CD4-positive, alpha-beta T cell treated with Interleukin-21 for 1 hour (primary cell): ENCODE measurements around the gene CUBN.

Experiments
- DNase-seq: peaks from one replicate; pipeline ENCODE4 v3.0.0-alpha.2; 2020

Gene CUBN

DNA sequence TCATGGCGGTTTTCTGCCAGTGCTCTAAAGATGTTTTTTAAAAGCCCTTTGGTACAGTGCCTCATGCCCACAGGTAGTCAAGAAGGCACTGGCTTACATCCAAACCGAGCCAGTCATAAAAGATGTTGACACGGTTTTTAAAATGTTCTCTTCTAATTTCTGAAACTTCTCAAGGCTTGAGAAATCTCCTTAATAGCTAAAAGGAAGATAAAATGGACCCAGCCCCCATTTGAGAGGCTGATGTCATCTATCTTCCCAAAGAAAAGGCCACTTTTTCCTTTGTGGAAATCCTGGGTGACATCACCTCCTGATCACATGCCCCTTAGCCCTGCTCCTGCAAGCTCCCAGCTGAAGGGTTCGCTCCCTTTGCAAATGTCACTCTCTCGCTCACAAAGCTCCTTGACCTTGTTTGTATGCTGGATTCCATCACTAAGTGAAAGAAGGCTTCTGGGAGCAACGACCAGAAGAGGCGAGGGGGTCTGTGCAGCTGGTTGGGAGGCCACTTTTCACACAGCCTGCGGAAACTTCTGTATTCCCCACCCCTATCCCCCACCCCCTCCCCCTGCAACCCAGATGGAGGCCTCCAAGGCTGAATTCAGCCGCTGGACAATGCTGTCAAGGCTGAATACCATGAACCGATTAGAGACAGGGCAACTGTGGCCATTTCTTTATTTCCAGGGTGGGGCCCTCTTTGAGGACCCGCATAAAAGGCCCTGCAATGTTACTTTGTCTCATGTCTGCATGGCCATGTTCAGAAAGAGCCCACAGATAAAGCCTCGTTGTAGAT is 122.8 kb downstream of the CUBN start:
- DNase-seq = no peak

DNA sequence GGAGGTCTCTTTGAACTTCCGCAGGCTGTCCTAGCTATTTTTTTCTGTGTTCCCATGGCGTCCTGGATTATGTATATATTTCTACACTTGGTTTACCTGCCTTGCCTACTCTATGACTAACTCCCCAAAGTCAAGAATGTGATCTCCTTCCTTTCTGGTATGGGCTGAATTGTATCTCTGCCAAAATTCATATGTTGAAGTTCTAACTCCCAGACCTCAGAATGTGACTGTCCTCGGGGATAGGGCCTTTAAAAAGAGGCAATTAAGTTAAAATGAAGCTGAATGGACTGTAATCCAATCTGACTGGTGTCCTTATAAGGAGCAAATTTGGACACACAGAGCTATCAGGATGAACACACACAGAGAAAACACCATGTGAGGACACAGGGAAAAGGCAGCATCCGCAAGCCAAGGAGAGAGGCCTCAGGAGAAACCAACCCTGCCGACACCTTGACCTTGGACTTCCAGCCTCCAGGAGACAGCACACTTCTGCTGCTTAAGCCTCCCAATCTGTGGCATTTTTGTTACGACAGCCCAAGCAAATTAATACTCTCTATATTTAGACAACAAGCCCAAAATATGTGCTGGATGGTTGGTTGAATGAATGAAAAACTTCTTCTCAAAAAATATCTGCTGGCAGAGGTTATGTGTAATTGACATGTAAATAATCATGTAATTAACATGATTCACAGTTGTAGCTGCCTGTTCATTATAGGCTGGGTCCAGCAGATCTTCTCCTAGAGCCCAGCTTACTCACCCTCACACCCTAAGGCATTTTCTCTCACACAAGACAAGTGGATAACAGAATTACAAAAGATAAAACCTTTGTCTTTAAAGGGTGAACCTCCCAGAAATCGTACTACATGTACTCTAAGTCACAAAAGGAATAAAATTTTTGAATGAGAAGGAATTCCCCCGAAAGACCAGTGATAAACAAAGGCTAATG is 123.7 kb downstream of the CUBN start:
- DNase-seq = no peak

DNA sequence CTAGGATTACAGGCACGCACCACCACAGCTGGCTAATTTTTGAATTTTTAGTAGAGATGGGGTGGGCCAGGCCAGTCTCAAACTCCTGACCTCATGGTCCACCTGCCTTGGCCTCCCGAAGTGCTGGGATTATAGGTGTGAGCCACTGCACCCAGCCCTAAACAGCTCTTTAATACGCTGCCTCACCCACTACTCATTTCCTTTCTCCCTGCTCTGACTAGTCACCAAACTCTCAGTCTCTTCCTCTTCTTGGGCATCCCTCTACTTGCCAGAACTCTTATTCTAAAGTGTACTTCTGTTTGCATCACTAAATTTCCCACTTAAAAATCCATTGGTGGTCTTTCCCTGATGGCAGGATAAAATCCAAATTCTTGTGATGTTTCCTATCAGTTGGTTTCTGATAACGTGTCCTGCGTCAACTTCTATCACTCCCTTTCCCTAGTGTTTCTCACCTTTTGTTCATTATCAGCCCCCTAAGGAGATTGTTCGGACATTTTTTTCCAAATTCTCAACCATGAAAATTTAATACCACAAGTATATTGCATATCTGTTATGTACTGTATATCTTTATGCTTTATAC is 124.7 kb downstream of the CUBN start:
- DNase-seq = no peak

DNA sequence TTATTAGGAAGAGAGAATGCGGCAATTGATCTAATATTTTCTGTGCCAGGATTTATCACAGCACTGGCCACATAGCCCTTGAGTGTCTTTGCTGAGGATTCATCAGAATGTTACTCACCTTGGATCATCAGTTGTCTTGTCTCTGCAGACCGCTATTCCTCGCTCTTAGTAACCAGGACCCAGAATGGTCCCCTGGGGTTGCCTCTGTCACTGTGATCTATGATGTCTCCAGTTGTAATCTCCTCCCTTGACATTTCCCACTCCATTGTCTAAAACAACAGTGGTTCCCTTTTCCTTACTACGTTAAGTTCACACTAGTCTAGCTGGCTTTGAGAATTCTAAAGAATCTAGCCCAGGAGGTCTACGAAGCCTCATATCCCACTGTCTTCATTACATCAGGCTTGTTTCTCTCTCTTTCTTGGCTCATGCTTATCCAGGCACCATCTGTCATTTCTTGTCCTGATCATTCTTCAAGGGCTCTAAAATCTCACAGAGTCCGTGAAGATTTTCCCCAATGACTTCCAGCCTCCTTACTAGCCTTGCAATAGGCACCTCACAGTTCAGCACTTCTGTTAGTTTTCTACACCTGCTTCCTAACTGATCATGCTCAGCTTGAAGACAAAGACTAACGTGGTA is 125.8 kb downstream of the CUBN start:
- no peak for DNase-seq

DNA sequence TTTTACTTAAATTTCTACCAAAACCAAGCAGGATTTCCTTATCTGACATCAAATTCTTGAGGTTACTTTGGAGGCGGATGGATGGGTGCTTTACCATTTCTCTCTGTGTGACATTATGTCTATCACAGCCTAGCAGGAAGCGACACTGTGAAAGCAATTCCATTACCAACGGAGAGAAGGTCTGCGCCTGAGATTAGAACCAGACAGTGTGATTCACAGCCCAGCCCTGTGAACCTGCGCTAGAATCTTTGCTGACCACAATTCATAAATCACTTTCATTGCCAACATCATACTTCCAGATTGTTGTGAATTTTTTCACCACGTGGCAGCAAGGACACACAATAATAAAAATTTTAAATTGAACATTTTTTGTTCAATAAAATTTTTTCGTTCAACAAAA is 126.5 kb downstream of the CUBN start:
- DNase-seq = peak; percentile 82

DNA sequence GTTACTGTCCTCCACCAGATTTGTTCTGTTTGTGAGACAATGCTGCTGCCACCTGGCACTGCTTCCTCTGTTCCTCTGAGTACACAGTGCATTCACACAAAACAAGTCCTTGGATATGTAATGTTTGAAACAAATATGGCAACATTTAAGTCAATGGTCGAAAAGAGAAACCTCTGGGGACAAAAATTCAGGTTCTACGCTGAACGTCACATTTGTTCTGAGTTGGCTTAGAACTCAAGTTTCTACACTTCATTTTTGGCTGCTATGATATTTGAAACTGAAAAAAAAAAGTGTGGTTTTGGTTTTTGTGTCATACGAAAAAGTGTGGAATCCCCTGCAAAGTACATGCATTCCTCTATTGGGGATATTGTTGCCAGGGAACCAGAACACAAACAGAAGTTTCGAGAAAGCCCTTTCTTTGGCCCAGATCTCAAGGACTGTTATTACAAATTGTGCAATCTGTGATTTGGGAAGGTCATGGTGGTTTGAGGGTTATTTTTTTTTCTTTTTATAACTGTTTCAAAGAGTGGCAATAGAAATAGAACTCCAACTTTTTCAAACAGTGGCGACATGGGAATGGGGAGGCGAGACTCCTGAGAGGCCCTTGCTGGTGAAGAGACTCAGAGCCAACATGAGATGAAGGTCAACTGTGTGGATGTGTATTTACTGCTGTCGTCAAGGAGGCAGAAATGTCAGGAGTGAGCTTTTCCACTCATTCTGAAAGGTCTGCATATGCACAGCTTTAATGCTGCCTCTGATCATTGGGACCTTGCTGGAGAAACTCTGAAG is 127.5 kb downstream of the CUBN start:
- peak; percentile 80 for DNase-seq

DNA sequence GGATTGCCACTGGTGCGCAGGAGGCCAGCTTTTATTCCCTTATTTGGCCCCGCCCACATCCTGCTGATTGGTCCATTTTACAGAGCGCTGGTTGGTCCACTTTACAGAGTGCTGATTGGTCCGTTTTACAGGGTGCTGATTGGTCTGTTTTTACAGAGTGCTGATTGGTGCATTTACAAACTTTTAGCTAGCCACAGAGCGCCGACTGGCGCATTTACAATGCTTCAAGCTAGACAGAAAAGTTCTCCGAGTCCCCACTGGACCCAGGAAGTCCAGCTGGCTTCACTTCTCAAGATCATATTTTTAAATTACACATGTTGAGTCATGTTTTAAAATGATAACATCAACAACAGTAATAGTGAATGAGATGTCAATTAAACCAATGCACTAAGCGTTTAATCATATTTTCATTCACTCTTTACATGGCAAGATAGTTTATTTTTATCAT is 128.3 kb downstream of the CUBN start:
- DNase-seq = no peak

DNA sequence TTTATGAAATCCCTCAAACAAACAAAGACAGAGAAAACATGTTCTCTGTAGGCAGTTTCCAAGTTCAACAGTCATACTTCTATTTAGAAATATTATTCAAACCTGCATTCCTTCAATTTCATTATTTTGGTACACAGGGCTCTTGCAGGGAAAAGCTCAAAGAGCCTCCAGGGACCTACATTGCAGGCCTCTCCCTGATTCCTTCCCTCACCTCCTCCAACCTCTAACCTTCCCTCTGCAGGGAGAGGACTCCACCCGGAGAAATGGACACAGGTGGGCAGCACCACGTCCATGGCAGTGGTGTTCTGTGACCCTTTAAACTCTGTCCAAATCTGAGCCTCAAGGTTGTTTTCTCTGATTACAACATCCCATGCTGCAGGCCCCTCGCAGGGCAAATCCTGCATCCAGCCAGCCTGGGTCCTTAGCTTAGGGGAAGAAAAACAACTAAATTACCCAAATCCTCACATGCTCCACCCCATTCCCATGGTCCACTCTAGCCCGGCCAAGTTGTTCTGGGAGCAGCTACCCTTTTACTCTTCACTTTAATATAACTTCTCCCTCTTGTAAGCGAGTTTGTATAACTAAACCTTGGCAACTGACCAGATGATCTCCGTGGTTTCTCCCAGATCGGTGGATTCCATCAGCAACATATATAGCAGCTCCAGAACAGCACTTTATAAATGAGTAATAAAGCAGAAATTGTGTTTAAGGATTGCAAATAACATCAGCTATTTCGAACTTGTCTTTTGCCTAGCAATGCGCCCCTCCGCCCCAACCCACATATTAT is 129.8 kb downstream of the CUBN start:
- DNase-seq = no peak

DNA sequence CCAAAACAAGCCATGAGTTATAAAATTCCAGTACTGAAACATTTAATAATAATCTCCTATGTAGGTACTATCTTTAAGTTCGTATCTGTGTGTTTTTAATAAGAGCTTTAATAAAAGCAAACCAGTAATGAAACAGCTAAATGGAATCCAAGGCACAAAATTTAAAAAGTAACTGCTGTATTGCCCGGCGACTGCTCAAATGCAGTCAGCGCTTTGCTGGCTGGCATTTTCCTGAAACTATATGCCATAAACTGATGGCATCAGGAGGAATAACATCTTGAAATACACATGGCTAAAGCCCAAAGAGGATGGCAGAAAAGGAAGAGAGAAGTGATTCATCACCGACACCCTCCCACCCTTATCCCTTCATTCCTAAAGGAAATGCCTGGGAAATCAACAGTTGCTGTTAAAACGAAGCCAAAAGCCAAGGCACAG is 133.1 kb downstream of the CUBN start:
- DNase-seq = no peak

DNA sequence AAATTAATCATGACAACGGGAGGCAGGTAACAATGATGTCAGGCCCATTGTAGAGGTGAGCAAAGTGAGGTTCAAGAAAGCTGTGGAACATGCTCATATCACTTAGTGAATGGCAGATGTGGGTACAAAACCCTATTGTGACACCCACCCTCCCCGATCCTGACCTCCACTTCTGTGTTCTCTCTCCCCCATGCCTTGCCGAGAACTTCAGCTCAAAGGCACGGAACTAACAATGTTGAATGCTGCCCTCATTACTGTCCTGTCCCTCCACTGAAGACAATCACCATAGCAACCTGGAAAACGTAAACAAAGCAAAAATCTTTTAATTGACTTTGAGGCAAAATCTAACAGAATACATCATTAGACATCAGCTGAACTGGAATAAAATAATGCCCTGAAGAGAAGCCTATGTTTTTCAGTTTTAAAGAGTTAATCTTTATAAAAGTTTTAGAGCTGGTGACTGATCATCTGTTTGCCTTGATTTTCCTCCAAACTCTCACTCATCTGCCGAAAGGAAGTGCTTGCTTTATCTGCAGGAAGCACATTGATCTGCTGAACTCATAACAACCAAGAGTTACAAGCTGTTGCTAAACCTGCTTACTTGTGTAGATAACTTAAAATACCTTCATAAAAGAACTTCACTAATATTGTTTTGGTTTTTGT is 133.6 kb downstream of the CUBN start:
- DNase-seq = peak; percentile 45

DNA sequence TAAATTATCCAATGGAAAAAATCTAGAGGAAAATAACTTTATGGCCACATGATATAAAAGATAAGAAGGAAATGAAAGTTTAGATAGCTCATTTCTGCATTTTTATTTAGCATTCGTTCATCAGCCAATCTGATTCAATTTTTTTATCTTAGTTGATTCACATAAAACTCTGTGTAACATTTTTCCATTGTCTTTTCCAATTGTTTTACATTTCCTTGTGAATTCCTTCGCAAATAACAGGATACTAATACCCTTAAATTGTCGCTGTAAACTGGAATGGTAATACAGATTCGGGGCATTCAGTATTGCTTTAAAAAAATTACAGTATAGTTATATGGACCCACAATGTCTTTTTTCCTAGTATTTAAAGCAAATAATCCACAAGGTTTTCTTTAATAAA is 136.4 kb downstream of the CUBN start:
- DNase-seq = no peak

DNA sequence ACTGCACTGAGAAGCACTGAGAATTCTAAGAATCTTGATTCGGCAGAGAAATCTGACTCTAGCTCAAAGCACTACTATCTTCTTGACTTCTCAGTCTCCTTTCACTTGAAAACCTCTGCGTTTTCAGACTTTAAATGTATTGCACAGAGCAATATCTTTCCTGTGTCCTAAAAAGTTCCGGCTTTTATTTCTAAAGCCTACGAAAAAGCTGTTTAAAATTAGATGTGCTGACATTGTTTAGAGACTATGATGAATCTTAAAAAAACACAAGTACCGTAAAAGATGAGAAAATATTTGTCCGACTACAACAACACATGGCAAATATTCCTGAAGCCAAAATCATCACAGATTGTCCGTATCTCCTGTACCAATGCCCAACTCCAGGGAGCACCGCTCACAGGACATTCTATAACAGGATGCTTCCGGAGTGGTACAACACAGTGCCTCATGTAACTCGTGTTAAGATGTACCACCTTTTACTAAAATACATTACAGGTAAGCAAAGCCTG is 136.9 kb downstream of the CUBN start:
- no peak for DNase-seq

DNA sequence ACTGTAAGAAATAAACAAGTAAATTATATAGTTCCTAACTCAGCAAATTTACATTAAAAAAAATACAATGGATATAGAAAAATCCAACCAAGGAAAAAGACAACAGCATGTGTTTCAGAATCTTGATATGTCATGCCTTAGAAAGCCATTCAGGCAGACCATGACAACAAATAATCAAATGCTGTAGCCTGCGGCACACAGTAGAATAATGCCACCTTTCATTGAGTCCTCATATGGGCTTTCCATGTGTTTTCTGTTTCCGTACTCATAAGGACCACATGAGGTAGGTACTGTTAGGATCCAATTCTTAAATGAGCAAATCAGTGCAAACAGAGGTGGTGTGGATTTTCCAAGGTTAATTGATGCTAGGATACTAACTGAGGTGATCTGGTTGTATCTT is 138.6 kb downstream of the CUBN start:
- DNase-seq = no peak

DNA sequence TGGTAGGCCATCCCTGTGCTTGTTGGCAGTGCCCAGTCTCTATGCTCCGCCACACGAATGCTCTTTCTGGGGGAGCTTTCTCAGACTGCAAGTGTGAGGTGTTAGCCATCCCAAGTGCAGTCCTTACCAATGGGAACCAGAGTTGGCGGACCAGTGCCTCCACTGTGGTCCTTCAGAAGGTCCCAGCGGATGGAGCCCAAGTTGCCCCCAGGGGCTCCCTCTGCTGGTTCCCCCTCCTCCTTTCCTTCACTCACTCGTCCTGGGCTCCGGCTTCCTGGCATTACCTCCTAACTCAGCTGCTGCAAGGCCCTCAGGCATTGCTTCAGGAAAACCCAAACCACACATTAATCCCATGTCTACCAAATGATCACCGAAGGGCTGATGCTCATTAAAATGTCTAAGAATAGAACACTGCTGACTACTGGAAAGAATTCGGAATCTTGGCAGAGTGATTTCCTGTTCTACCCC is 139.8 kb downstream of the CUBN start:
- DNase-seq = no peak

DNA sequence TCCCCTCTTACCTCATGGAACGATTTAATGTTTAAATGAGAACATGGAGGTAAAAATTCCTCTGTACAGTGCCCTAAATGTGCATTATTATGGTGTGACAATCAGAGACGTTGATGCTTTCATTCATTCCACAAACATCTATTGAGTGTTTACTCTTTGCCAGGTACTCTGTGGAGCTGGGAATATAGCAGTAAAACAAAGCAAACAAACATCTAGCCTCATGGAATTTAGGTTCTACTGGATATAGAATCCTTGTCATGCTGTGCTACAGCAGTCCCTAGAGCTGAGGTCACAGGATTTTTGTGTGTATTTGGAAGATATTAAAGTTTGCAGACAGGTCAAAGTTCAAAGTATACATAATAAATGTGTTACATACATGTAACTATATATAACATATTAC is 140.7 kb downstream of the CUBN start:
- DNase-seq = no peak

DNA sequence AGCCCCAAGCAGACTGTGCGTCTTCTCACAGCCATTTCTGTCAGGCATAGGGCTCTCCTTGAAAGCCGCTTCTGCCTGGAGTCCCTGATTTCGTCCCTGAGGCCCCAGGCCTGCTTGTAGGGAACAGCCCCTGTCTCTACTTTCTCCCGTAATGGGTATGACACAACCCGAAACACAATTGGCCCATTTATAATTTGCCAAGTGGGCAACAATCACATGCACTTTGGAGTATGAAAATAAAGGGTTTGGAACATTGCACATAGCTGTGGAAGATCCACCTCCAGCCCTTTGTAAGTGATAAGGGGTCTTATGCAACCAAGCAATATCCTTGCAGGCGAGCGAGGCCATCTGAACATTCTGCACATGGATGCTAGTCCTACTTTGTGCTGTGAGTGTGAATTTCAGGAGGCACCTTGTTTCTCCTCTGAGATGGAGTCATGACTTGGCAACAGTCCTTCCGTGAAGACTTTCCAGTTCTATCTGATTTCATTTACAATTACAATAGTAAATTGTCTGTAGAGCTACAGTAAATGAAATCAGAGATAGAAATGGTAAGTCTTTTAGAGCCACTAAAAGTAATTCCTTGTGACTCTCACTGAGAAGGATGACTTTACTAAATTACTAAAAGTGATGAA is 141.5 kb downstream of the CUBN start:
- no peak for DNase-seq

DNA sequence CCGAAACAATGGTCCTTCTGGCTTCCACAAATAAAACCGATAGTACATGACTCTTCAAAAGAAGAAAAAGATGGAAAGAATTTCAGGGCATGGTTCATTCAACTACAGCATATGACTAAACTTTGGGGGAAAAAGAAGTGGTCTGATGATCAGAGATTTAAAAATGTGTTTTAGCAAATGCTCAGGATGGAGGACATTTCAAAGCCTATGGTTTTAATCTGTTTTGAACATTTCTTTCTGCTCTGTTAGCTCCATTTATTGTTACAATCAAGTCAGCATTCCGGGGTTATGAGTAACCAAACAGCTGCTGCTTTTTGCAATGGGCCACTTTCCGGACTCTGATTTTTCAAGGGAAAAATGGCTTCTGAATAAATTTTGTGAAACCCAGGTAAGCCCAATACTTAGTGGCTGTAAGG is 142.4 kb downstream of the CUBN start:
- no peak for DNase-seq

DNA sequence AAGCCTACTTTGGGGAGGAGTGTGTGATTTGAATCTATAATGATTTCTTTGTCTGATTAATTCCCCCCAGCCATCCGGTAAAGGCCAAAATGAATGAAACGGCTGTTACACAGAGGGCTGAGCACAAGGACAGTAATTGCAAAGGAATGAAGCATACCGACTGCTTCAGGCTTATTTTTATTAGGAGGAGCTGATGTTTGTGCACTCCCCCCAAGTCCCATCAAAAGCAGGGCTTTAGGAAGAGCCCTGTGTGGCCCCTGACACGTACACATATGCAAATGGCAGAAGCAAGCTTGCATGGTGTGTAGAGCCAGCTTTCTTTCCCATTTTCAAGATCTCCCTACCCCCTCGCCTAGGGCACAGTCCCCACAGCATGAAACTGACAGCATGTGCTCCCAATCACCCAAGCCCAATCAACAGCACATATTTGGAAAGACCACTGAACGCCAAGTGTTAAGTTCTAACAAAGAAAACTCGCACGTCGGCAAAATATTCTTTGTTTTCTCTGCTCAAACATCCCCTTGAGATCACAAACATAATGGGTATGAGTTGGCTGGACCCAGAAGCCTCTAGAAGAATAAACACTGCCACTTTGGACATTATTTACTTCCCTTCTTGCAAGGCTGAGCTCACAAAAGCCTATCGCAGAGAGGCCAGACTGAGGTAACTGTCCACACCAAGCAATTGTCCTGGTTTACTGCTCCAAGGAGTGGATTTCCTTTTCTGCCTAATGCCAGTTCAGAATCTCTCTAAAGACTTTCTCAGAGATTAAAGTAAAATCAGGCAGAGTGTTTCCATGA is 143.0 kb downstream of the CUBN start:
- DNase-seq = no peak

DNA sequence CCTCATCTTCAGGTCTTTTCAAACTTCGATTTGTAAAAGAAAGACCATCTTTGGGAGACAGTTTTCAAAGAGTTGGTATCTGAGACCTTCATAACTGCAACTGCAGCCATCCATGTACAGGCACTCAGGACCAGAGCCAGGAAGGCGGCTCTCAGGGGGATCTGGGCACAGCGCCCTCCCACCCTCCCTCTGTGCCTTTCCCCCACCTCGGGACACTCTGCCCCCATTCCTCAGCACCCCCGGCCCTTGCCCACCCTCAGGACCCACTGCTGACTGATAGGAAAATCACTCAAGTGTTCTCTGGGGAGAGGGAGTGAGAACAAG is 143.6 kb downstream of the CUBN start:
- no peak for DNase-seq
